AG10803 (cell line): Measurements from ENCODE around the gene PCDH8.
A peak's percentile ranks its signal among the peaks of the same experiment; 100 is the strongest.

Experiments
- DNase-seq: peaks from one replicate; pipeline ENCODE4 v3.0.0; 2010; ENCODE audit warnings: low read depth
- H3K4me3 ChIP-seq: 2 replicates; pipeline ENCODE4 v1.5.1; 2011; ENCODE audit warnings: mild to moderate bottlenecking, low read length, control low read depth
- CTCF ChIP-seq: conservative IDR thresholded peaks from 2 replicates; pipeline ENCODE4 v1.5.1; 2011; ENCODE audit warnings: mild to moderate bottlenecking, low read length, control low read depth, inconsistent platforms

PCDH8 gene

DNA sequence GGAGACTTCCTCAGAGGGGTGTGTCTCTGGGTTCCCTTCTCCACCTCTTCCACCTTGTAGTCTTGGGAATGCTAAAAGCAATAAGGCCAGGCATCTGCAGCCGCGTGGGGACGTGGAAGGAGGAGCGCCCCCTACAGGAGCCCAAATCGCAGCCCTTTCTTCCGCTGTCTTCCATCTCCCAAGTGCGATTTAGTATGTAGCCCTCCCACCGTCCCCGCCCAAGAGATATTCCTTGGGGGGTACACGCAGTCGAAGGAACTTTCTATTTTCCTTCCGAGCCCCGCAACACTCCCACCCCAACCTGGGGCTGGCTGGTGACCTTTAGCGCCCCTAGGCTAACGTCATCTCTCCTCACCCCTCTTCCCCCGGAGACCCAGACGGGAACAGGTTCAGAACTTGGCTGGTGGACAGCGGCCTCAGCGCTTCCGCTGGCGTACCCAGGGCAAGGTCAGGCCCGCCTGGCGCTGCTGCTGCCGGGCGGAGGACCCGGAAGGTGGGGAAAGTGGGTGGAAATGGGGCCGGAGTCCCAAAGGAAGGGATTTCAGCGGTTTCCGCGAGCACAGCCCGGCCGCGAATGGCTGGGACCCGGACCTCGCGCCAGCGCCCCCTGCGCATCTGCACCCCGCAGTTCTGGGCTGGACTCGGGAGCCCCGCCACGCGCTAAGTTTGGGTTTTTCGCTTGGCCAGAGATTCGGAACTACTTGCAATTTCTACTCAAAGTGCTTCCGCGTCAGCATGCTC is 2.1 kb upstream of the PCDH8 start:
- DNase-seq = peak; percentile 48
- peak; percentile 17; the same call in 1 of the 2 replicates for TF ChIP-seq CTCF
- peak overlapping the region; percentile 67 for H3K4me3 ChIP-seq

DNA sequence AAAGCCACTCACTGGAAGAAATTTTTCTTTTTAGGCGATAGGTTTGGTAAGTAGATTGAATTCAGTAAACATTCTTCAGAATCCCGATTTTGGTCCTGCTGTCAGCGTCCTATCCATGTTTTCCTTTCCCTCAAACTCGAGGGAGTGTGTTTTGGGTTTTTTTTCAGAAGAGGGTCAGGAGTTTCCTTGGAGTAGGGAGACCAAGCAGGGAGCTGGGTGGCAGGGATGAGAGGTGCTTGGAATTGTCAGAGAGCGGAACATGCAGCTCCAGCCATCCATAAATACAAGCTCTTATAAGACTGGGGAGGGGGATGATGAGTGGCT is 1.6 kb upstream of the PCDH8 start:
- no peak for DNase-seq
- H3K4me3 ChIP-seq = no peak overlapping the region
- TF ChIP-seq CTCF = no peak

- TF ChIP-seq CTCF = no peak
- no peak for DNase-seq
- H3K4me3 ChIP-seq = no peak overlapping the region
Observed at GRCh38 chr13:52849291-52850071, 1.0 kb upstream of the PCDH8 start.

DNA sequence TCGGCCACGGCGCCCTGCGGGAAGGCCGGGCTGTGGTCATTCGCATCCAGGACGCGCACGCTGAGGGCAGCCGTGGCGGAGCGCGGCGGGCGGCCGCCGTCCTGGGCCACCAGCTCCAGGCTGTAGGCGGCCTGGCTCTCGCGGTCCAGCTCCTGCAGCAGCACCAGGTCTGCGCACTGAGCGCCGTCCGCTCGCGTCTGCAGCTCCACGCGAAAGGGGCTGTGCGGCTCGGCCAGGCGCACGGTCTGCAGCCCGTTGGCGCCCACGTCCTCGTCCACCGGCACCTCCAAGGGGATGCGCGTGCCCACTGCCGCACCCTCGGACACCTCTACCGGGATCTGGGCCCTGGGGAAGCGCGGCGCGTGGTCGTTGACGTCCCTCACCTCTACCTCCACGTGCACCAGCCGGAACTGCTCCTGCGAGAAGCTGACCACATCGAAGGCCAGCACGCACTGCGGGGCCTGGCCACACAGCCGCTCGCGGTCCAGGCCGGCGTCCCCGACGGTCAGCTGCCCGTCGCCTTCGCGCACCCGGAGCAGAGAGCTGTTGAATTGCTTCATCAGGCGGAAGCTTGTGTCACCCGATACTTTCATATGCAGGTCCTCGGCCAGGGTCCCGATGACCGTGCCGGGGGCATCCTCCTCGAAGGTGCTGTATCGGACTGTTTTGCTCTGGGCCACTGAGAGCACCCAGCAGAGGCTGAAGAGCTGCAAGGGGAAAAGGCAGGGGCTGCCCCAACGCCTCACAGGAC is 583 bp downstream of the PCDH8 start:
- no peak for DNase-seq
- no peak for TF ChIP-seq CTCF
- no peak overlapping the region for H3K4me3 ChIP-seq

GRCh38 chr13:52847322-52847681 is 1.1 kb downstream of the PCDH8 start:
- no peak for TF ChIP-seq CTCF
- no peak overlapping the region for H3K4me3 ChIP-seq
- DNase-seq = no peak

GRCh38 chr13:52846567-52847321 is 1.7 kb downstream of the PCDH8 start:
- TF ChIP-seq CTCF = 0 out of 2 replicates have a peak, but pooled peaks have one; percentile 16
- DNase-seq = peak; percentile 9
- no peak overlapping the region for H3K4me3 ChIP-seq
